Heart right ventricle (tissue), 16 donors: ENCODE results near the gene CR1. TPM values are rescaled to one million over a fixed set of nuclear protein-coding genes. Genes with fewer than 3 reads are reported as not detected.
A peak's percentile ranks its signal among the peaks of the same experiment; 100 is the strongest.

Experiments used
- ATAC-seq, 8 donors: fragments of 200-7000 bp; cut with Tn5 transposase; one replicate each; pipeline ENCODE4 v1.9.1; 2020; ENCODE audit warnings: mild to moderate bottlenecking in 8 of 8, moderate library complexity in 8 of 8, moderate number of reproducible peaks in 1 of 8
- DNase-seq, 2 donors: peaks; one replicate each; pipeline ENCODE4 v3.0.0-alpha.2; 2020
- H3K27ac ChIP-seq, 10 donors: fragments of 200-600 bp; sonication (generic) in 2 of 10; one replicate each; pipeline versions ENCODE4 v1.5.0 to v1.8.0; 2020 to 2022; ENCODE audit warnings: mild to moderate bottlenecking in 3 of 10
- H3K27me3 ChIP-seq, 7 donors: fragments of 200-600 bp; one replicate each; pipeline ENCODE4 v1.8.0; 2021 to 2022; ENCODE audit warnings: mild to moderate bottlenecking in 2 of 7
- H3K36me3 ChIP-seq, 9 donors: fragments of 200-600 bp; sonication (generic) in 1 of 9; one replicate each; pipeline versions ENCODE4 v1.5.0 to v1.8.0; 2020 to 2022; ENCODE audit warnings: mild to moderate bottlenecking in 2 of 9
- H3K4me1 ChIP-seq, 9 donors: fragments of 200-600 bp; sonication (generic) in 1 of 9; one replicate each; pipeline versions ENCODE4 v1.5.0 to v1.8.0; 2020 to 2022; ENCODE audit warnings: mild to moderate bottlenecking in 4 of 9
- H3K4me3 ChIP-seq, 10 donors: fragments of 200-600 bp; sonication (generic) in 2 of 10; one replicate each; pipeline versions ENCODE4 v1.5.0 to v1.8.0; 2020 to 2022; ENCODE audit warnings: mild to moderate bottlenecking in 7 of 10, moderate library complexity in 2 of 10
- H3K9me3 ChIP-seq, 11 donors: fragments of 200-600 bp in 10 of 11; sonication (generic) in 2 of 11; one replicate each; pipeline versions ENCODE4 v1.5.0 to v1.8.0; 2013 to 2022; ENCODE audit warnings: mild to moderate bottlenecking in 2 of 11, control low read depth in 1 of 11, moderate library complexity in 1 of 11
- CTCF ChIP-seq, 9 donors: fragments of 200-600 bp; sonication (generic) in 2 of 9; IDR thresholded peaks; one replicate each; pipeline versions ENCODE4 v1.5.0 to v1.8.0; 2021 to 2022; ENCODE audit warnings: antibody characterized with exemption in 9 of 9, mild to moderate bottlenecking in 5 of 9, moderate library complexity in 1 of 9
- WGBS, 2 donors: extraction: QIAGEN DNeasy Blood & Tissue Kit; methylation state at CpG; one replicate each; pipeline ENCODE4 v1.1.7; 2013; ENCODE audit warnings: inconsistent platforms in 1 of 2; 5-methylcytosine and 5-hydroxymethylcytosine counted together
- intact Hi-C, 10 donors: fragments of 100-400 bp; cut with DNase I; formaldehyde crosslinking; loops; one replicate each; pipeline versions ENCODE4 v1.11.1 to v1.14.2; 2022
- polyA plus RNA-seq, 2 donors: library from polyadenylated mRNA; stranded (reverse); fragments of 200-250 nt; gene quantifications; one replicate each; pipeline ENCODE4 v1.2.3, GENCODE V29; 2013
- total RNA-seq, 10 donors: library from RNA; stranded (reverse); fragmentation: NEBNext Ultra II Directional in 3 of 10; extraction: Animal tissue kit (Norgen Biotek cat#: 25700) in 3 of 10; gene quantifications; one replicate each; pipeline versions ENCODE4 v1.2.1 to v1.2.4, GENCODE V29; 2021 to 2023
- donor health status: Arrhythmogenic right ventricular cardiomyopathy.
- donor health status: ischemic (EF 13 %, LVEDD 7.1; RV severe dilation, severe dysfunction).
- donor health status: healthy with polysubstance abuse.
- donor health status: DM: no; HTN: yes; CAD: no.
- donor health status: DM: no; HTN: no; CAD: no.
- donor health status: ischemic (EF 25% LVEDD 6.9; RV normal size, moderate dysfunction).
- donor health status: ischemic (EF 25% LVEDD 5.7; RV mildly dilated, moderate dysfunction).
- donor health status: healthy.
- donor health status: DM: yes; HTN: yes; CAD: no.
- donor health status: Ischemic cardiomyopathy.
- donor health status: ischemic (EF 35%, LVEDD 5.7; RV mildly dilated, moderate dysfunction).
- donor health status: nonischemic (EF 11% LVEDD 7.7; RV severe dilation, severe dysfunction).
- donor health status: DM: yes; HTN: yes; CAD: no.
- donor health status: PGD.
- donor health status: ischemic (EF 29% LVEDD 5.4; RV normal size, mild dysfunction).
- donor health status: nonischemic (EF 23%, LVEDD 6.1; RV moderate dilation, normal function).

The CR1 gene
- total and polyA plus RNA-seq, 12 donors: 0.15 to 25.6 (median 1.4) TPM

- Histone ChIP-seq H3K9me3 (no peaks in the 10 kb centered on the region), H3K36me3 (peaks cover 0 to 25% (median 0%) of the 10 kb centered on the region in 9 donors), H3K27ac (no peak overlapping the region), H3K4me1 (peaks cover 0 to 18% (median 9%) of the 10 kb centered on the region in 9 donors), H3K4me3 (peak overlapping the region in 9 of 10 donors; percentile 45 to 74 (median 62)), H3K27me3 (peaks cover 0 to 54% (median 12%) of the 10 kb centered on the region in 7 donors)
- intact Hi-C loops: loop anchor here in 1 of 10 donors (10.0 kb wide), 1 partner anchor 50 kb away; no protein-coding TSS in a partner anchor
- no peak for TF ChIP-seq CTCF (IDR thresholded peaks at IDR 0.05)
- DNase-seq: no peak
- ATAC-seq: no peak
- 34% methylated on average over 9 of the region's 9 CpGs for WGBS, 2 donors
Measured at GRCh38 chr1:207644166-207644851, 148.4 kb downstream of the CR1 start.

GRCh38 chr1:207644852-207645634 lies 149.1 kb downstream of the CR1 start, which contains the start of gene CR1L:
Gene CR1L (plus strand): TSS chr1:207645133. CDS start chr1:207645234, 101 bp downstream.
- 3 to 4% methylated on average over 65 of the region's 65 CpGs for WGBS, 2 donors
- Histone ChIP-seq H3K9me3 (no peaks in the 10 kb centered on the region), H3K27ac (no peak within 1 kb of the TSS), H3K4me3 (peak within 1 kb of the TSS; percentile 19 to 74 (median 62)), H3K27me3 (peaks cover 0 to 46% (median 12%) of the 10 kb centered on the region in 7 donors), H3K36me3 (peaks cover 0 to 18% (median 0%) of the 10 kb centered on the region in 9 donors), H3K4me1 (peaks cover 0 to 18% (median 9%) of the 10 kb centered on the region in 9 donors)
- intact Hi-C loops: loop anchor here in 1 of 10 donors (10.0 kb wide), 1 partner anchor 50 kb away; no protein-coding TSS in a partner anchor
- peak; percentile 69 to 77 for DNase-seq
- no peak for TF ChIP-seq CTCF (IDR thresholded peaks at IDR 0.05)
- ATAC-seq: peak; percentile 92 to 98 (median 97)

- ATAC-seq (peak in 5 of 8 donors; percentile 14 to 53 (median 29)), DNase-seq (no peak)
- H3K9me3 ChIP-seq: no peaks in the 10 kb centered on the region
- no peak overlapping the region for H3K27ac ChIP-seq
- H3K27me3 ChIP-seq: peaks cover 0 to 41% (median 12%) of the 10 kb centered on the region in 7 donors
- peaks cover 0 to 18% (median 0%) of the 10 kb centered on the region in 9 donors for H3K36me3 ChIP-seq
- H3K4me3 ChIP-seq: peak overlapping the region in 8 of 10 donors; percentile 45 to 74 (median 62)
- TF ChIP-seq CTCF (IDR thresholded peaks at IDR 0.05): no peak
- intact Hi-C loops: loop anchor here in 1 of 10 donors (10.0 kb wide), 1 partner anchor 49 kb away; no protein-coding TSS in a partner anchor
- WGBS, 2 donors: 66 to 69% methylated on average over 17 of the region's 17 CpGs
- H3K4me1 ChIP-seq: peaks cover 0 to 18% (median 9%) of the 10 kb centered on the region in 9 donors
Measured at GRCh38 chr1:207645635-207646081, 149.7 kb downstream of the CR1 start.

- no peak for DNase-seq
Measured at GRCh38 chr1:207646171-207646570, 150.2 kb downstream of the CR1 start.

More at GRCh38 chr1:207646171-207646570, 150.2 kb downstream of the CR1 start:
- ATAC-seq: no peak
- intact Hi-C loops: loop anchor here in 1 of 10 donors (10.0 kb wide), 1 partner anchor 49 kb away; no protein-coding TSS in a partner anchor
- H3K4me1 ChIP-seq: peaks cover 0 to 18% (median 9%) of the 10 kb centered on the region in 9 donors
- H3K27ac ChIP-seq: no peak overlapping the region
- peaks cover 0 to 18% (median 0%) of the 10 kb centered on the region in 9 donors for H3K36me3 ChIP-seq
- H3K27me3 ChIP-seq: peaks cover 0 to 37% (median 12%) of the 10 kb centered on the region in 7 donors
- H3K4me3 ChIP-seq: no peak overlapping the region
- TF ChIP-seq CTCF (IDR thresholded peaks at IDR 0.05): no peak
- H3K9me3 ChIP-seq: no peaks in the 10 kb centered on the region
